Smooth muscle cell (in vitro differentiated cells): Measurements from ENCODE around the gene ALPI. TPM values are rescaled to one million over a fixed set of nuclear protein-coding genes. Genes with fewer than 3 reads are reported as not detected.

Source experiments
- DNase-seq: peaks from one replicate; lab custom pipeline; 2025; ENCODE audit not compliant: unreplicated experiment; lab: John Stamatoyannopoulos, UW
- H2AFZ ChIP-seq: fragments of 200-600 bp; sonication (generic); 2 replicates; pipeline ENCODE4 v1.6.0; 2016; ENCODE audit warnings: antibody characterized with exemption, low read depth, mild to moderate bottlenecking
- H3F3A ChIP-seq: fragments of 200-600 bp; sonication (generic); 2 replicates; pipeline ENCODE4 v1.6.0; 2017; ENCODE audit warnings: antibody characterized with exemption, low read depth
- H3K27ac ChIP-seq: fragments of 200-600 bp; sonication (generic); 2 replicates; pipeline ENCODE4 v1.5.1; 2016; ENCODE audit warnings: low read depth, mild to moderate bottlenecking
- H3K27me3 ChIP-seq: fragments of 200-600 bp; sonication (generic); 2 replicates; pipeline ENCODE4 v1.6.1; 2016; ENCODE audit warnings: low read depth, mild to moderate bottlenecking
- H3K36me3 ChIP-seq: fragments of 200-600 bp; sonication (generic); 2 replicates; pipeline ENCODE4 v1.5.1; 2016; ENCODE audit warnings: low read depth
- H3K4me1 ChIP-seq: fragments of 200-600 bp; sonication (generic); 2 replicates; pipeline ENCODE4 v1.5.1; 2016; ENCODE audit warnings: low read depth
- H3K4me2 ChIP-seq: fragments of 200-600 bp; sonication (generic); 2 replicates; pipeline ENCODE4 v1.6.0; 2016; ENCODE audit warnings: mild to moderate bottlenecking
- H3K4me3 ChIP-seq: fragments of 200-600 bp; sonication (generic); 2 replicates; pipeline ENCODE4 v1.5.1; 2016; ENCODE audit warnings: mild to moderate bottlenecking
- H3K79me2 ChIP-seq: fragments of 200-600 bp; sonication (generic); 2 replicates; pipeline ENCODE4 v1.6.0; 2016; ENCODE audit warnings: low read depth, mild to moderate bottlenecking
- H3K9ac ChIP-seq: fragments of 200-600 bp; sonication (generic); 2 replicates; pipeline ENCODE4 v1.6.0; 2016; ENCODE audit warnings: low read depth
- H3K9me3 ChIP-seq: fragments of 200-600 bp; sonication (generic); replicated peaks from 2 replicates; pipeline ENCODE4 v1.5.1; 2016; ENCODE audit warnings: low read depth
- H4K20me1 ChIP-seq: fragments of 200-600 bp; sonication (generic); 2 replicates; pipeline ENCODE4 v1.6.0; 2016; ENCODE audit warnings: low read depth
- CTCF ChIP-seq: fragments of 200-600 bp; sonication (generic); IDR thresholded peaks from 2 replicates; pipeline ENCODE4 v1.5.1; 2017; ENCODE audit warnings: borderline replicate concordance, mild to moderate bottlenecking, antibody characterized with exemption; ENCODE audit not compliant: insufficient read depth, poor library complexity, severe bottlenecking
- WGBS: methylation state at CpG from one replicate; pipeline ENCODE4 v1.1.7; 2016; ENCODE audit warnings: low lambda C conversion rate; 5-methylcytosine and 5-hydroxymethylcytosine counted together
- polyA plus RNA-seq: library from polyadenylated mRNA; unstranded; fragments of >200 nt; fragmentation: Nextera tagmentation; extraction: Ambion mirVana; gene quantifications from 2 replicates; pipeline ENCODE4 v1.2.1, GENCODE V29; 2016
- total RNA-seq: library from RNA; depleted of rRNA; stranded (reverse); fragments of >200 nt; gene quantifications from 2 replicates; pipeline ENCODE4 v1.2.3, GENCODE V29; 2014

The ALPI gene
- total and polyA plus RNA-seq, 2 experiments from 2014 or later = not detected

GRCh38 chr2:232415138-232415690 lies 40.7 kb upstream of the ALPI start:
- peaks cover 52% of the 10 kb centered on the region for H3K27me3 ChIP-seq
- peaks cover 11% of the 10 kb centered on the region for H3K4me1 ChIP-seq
- H3F3A ChIP-seq = no peaks in the 10 kb centered on the region
- no peaks in the 10 kb centered on the region for H3K79me2 ChIP-seq
- 93% methylated on average over 8 of the region's 8 CpGs for WGBS
- H3K9me3 ChIP-seq = no peaks in the 10 kb centered on the region
- no peak overlapping the region for H3K9ac ChIP-seq
- no peak overlapping the region for H3K4me3 ChIP-seq
- TF ChIP-seq CTCF = no peak
- H2AFZ ChIP-seq = no peak overlapping the region
- no peak overlapping the region for H3K27ac ChIP-seq
- no peak for DNase-seq
- H3K4me2 ChIP-seq = no peak overlapping the region
- H3K36me3 ChIP-seq = no peaks in the 10 kb centered on the region
- no peaks in the 10 kb centered on the region for H4K20me1 ChIP-seq

GRCh38 chr2:232415736-232416520 lies 40.0 kb upstream of the ALPI start:
- H3F3A ChIP-seq = no peaks in the 10 kb centered on the region
- H3K9ac ChIP-seq = no peak overlapping the region
- peaks cover 59% of the 10 kb centered on the region for H3K27me3 ChIP-seq
- DNase-seq = no peak
- H3K4me3 ChIP-seq = no peak overlapping the region
- TF ChIP-seq CTCF = no peak
- WGBS = 91% methylated on average over 12 of the region's 12 CpGs
- peaks cover 13% of the 10 kb centered on the region for H3K4me1 ChIP-seq
- no peaks in the 10 kb centered on the region for H4K20me1 ChIP-seq
- H2AFZ ChIP-seq = no peak overlapping the region
- H3K79me2 ChIP-seq = no peaks in the 10 kb centered on the region
- no peak overlapping the region for H3K4me2 ChIP-seq
- H3K9me3 ChIP-seq = no peaks in the 10 kb centered on the region
- H3K36me3 ChIP-seq = no peaks in the 10 kb centered on the region
- no peak overlapping the region for H3K27ac ChIP-seq

GRCh38 chr2:232416521-232417470 lies 39.2 kb upstream of the ALPI start:
- Histone ChIP-seq H3K9ac (no peak overlapping the region), H3K27me3 (peaks cover 68% of the 10 kb centered on the region), H3K27ac (no peak overlapping the region), H3K4me2 (no peak overlapping the region), H4K20me1 (no peaks in the 10 kb centered on the region), H3K79me2 (no peaks in the 10 kb centered on the region), H2AFZ (no peak overlapping the region), H3K4me1 (peaks cover 13% of the 10 kb centered on the region), H3F3A (no peaks in the 10 kb centered on the region), H3K36me3 (no peaks in the 10 kb centered on the region), H3K9me3 (no peaks in the 10 kb centered on the region), H3K4me3 (no peak overlapping the region)
- 93% methylated on average over 17 of the region's 17 CpGs for WGBS
- no peak for TF ChIP-seq CTCF
- no peak for DNase-seq
